ENCODE measurements around the gene TUBA1A.

GRCh38 chr12:49190974-49191373 is 2.1 kb upstream of the TUBA1A start:
- TF ChIP-seq CTCF (IDR thresholded peaks at IDR 0.05) (no peak), POLR2A (IDR thresholded peaks at IDR 0.05) (no peak)
